Left forelimb (tissue), 1 donor: Measurements from ENCODE around the gene FAM3A.
A peak's percentile ranks its signal among the peaks of the same experiment; 100 is the strongest.

Experiments
- DNase-seq: peaks from one replicate; pipeline ENCODE4 v3.0.0-alpha.2; 2018; ENCODE audit warnings: low spot score

FAM3A gene

GRCh38 chrX:154534526-154535322, 18.7 kb upstream of the FAM3A start:
- DNase-seq, result peak; percentile 87

- DNase-seq, result no peak
Observed at GRCh38 chrX:154532690-154533089, 16.7 kb upstream of the FAM3A start.

DNA sequence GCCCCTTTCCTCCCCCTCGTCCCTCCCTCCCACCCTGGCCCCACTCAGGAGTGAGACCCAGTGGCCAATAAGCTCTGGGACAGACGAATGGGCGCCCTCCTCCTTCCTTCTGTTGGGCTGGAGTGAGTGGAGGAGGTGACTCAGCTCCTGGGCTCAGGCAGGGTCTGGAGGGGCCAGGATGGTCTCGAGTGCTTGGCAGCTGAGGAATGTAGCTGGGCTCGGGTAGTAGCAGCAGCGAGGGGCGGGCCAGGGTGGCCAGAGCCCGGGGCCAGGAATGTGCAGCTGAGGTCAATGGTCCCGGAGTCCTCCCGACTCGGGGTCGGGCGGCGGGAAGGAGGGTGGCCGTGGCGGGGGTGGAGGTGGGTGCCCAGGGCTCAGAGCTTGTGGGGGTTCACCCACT, 15.6 kb upstream of the FAM3A start:
- DNase-seq, result no peak

- no peak for DNase-seq
Observed at GRCh38 chrX:154530286-154530685, 14.3 kb upstream of the FAM3A start.

GRCh38 chrX:154529206-154529612, 13.2 kb upstream of the FAM3A start:
- DNase-seq, result no peak

- peak; percentile 87 for DNase-seq
Observed at GRCh38 chrX:154526901-154527675, 11.1 kb upstream of the FAM3A start.

DNA sequence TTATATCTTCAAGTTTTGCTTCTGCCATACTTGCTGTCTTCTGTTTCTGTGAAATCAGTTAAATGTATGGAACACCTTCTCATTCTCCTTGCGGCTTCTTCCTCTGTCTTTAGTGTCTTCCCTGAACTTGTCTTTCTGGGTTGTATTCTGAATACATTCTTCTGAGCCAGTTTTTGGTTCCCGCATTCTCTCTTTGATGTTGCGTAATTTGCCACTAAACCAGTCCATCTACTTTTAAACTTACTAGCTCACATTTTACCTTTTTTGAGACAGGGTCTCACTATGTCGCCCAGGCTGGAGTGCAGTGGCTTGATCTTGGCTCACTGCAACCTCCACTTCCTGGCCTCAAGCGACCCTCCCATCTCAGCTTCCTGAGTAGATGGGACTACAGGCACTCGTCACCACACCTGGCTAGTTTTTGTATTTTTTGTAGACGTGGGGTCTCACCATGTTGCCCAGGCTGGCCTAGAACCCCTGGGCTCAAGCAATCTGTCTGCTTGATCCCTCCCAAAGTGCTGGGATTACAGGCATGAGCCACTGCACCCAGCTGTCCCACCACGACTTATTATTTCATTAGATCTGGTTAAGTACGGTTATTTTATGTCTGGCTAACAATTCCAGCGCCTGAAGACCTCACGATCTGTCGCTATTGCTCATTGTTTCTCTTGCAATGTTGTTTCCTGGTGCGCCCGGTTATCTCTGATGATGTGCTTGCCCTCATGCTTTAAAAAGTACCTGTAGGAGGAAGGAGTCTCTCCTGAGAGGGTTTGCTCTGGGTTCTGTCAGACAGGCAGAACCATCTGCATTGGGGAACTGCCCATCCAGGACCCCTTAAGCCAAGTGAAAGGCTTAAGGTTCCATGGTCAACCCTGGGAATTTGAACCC, 9.8 kb upstream of the FAM3A start:
- DNase-seq, result no peak

DNA sequence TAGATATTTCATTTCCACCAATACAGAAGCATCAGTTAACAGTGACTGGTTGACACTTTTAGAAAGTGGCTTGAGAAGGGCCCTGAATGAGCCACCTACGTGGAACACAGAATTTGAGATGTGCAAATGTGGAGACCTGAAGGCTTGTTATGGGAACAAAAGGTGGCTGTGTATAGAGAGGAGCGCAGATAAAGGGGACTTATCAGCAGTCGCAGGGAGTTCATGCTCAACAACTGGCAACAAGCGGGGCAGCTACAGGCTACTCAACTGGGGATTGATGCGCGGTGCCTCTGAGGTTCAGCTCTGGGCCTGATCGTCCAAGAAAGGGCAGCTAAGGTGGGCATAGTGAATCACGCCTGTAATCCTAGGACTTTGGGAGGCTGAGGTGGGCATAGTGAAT, 3.4 kb upstream of the FAM3A start:
- no peak for DNase-seq

GRCh38 chrX:154517101-154517781, 1.2 kb upstream of the FAM3A start:
- no peak for DNase-seq

DNA sequence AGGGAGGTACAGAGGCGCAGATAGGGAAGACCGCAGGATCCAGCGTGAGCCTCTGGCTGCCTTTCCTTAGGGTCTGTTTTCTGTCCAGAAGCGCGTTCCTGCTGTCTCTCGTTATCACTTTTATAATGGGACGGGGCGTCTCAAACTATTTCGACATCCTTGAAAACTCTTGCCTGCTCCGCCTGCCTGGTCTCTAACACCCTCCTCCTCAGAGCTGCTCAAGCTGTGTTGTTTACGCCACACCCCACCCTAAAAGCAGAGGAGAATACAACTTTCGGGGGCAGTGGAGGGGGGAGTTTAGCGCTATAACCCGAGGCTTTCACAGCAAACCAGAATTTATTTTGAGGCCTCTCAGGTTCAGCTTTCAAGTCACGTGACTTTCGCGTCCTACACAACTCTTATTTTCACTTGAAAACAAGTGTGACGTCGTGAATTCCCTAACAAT, 646 bp upstream of the FAM3A start:
- no peak for DNase-seq

DNA sequence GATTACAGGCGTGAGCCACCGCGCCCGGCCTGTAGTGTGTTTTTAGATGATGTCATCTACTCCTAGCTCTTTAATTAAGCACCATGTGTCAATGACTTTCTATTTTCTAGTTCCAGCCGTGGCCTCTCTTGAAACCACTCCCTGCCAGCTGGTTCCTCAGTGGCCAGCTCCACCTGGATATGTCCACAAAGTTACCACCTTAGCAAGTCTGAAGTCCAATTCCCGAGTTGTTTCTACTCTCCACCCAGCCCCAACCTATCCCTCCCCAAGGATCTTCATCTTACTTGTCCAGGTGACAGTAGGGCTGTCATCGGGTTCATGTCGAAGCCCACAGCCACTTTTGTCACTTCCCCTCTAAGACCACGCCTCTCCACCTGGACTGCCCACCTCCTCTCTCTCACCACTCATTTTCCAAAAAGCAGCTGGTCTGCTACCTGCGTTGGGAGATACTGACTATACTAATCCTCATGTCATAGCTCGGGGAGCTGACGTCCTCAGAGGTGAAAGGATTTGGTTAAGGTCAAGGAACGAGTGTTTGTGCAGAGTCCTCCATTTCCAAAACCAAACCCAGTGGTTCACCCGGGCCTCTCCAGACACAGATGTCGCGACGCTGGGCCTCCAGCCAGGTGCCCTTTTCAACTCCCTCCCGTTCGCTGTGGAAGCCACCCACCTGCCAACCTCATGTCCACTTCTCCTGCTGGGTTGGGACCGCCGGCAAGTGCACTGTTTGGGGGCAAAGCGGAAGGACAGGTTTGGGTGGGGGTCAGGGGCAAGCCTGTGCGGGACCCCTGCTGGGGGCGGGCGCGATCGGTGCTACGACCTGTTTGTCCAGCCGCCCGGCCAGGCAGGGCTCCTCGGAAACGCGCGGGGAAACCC, 704 bp downstream of the FAM3A start:
- no peak for DNase-seq

GRCh38 chrX:154513716-154514115, 2.3 kb downstream of the FAM3A start:
- no peak for DNase-seq

- DNase-seq, result no peak
Observed at GRCh38 chrX:154512879-154513553, 3.0 kb downstream of the FAM3A start.

- DNase-seq, result no peak
Observed at GRCh38 chrX:154511761-154512160, 4.3 kb downstream of the FAM3A start.

- DNase-seq, result no peak
Observed at GRCh38 chrX:154509455-154509854, 6.6 kb downstream of the FAM3A start.

DNA sequence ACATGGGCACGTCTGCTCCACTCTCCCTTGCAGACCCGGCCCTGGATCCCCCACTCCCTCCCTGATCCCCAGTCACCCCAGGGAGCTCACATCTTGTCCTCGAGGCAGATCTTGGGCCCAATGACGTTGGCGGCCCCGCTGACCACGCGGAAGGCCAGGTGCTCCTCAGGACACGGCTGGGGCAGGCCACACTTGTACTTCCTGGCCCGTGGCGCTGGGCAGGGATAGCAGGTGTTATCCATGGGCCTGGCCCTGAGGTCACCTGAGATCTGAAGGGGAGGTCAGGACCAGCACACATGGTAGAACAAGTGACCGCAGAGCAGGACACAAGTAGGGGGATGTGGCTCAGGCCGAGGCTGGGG, 7.7 kb downstream of the FAM3A start:
- no peak for DNase-seq

GRCh38 chrX:154507673-154508383, 8.2 kb downstream of the FAM3A start:
- no peak for DNase-seq

- DNase-seq, result no peak
Observed at GRCh38 chrX:154506483-154507332, 9.3 kb downstream of the FAM3A start.

- no peak for DNase-seq
Observed at GRCh38 chrX:154505734-154506133, 10.3 kb downstream of the FAM3A start.
